Natural killer cell (primary cell): ENCODE results near the gene SAMD11. TPM values are rescaled to one million over a fixed set of nuclear protein-coding genes. Genes with fewer than 3 reads are reported as not detected.

ENCODE experiments used
- ATAC-seq, 3 donors: fragments of 150-1000 bp in 2 of 3; fragments of 200-7000 bp in 1 of 3; cut with Tn5 transposase; 1 replicate in 1 of 3; 2 replicates in 2 of 3; pipeline ENCODE4 v1.10.0; 2021; ENCODE audit warnings: mild to moderate bottlenecking in 2 of 3, moderate library complexity in 2 of 3
- DNase-seq, 2 donors: peaks; one replicate each; pipeline versions ENCODE4 v3.0.0 to v3.0.0-alpha.2; 2013 to 2021; ENCODE audit warnings: mixed read lengths in 1 of 2
- H3K27ac ChIP-seq: one replicate; pipeline ENCODE4 v1.5.1; 2013; ENCODE audit warnings: mild to moderate bottlenecking, low read length
- H3K27me3 ChIP-seq: one replicate; pipeline ENCODE4 v1.6.1; 2013; ENCODE audit warnings: low read length; ENCODE audit not compliant: control insufficient read depth, insufficient read depth
- H3K36me3 ChIP-seq: one replicate; pipeline ENCODE4 v1.6.1; 2013; ENCODE audit warnings: low read length; ENCODE audit not compliant: control insufficient read depth, insufficient read depth
- H3K4me1 ChIP-seq: one replicate; pipeline ENCODE4 v1.6.1; 2013; ENCODE audit warnings: low read length; ENCODE audit not compliant: control insufficient read depth, insufficient read depth
- H3K4me3 ChIP-seq: one replicate; pipeline ENCODE4 v1.5.1; 2013; ENCODE audit warnings: low read length
- H3K9me3 ChIP-seq: one replicate; pipeline ENCODE4 v1.6.1; 2013; ENCODE audit warnings: low read length; ENCODE audit not compliant: control insufficient read depth, insufficient read depth
- H3K27ac Mint-ChIP-seq, 2 donors: one replicate each; pipeline ENCODE4 v1.8.0; 2022; ENCODE audit warnings: mild to moderate bottlenecking in 2 of 2, mixed read lengths in 2 of 2, moderate library complexity in 1 of 2
- H3K27me3 Mint-ChIP-seq, 2 donors: one replicate each; pipeline ENCODE4 v1.8.0; 2022; ENCODE audit warnings: low read depth in 2 of 2, mixed read lengths in 2 of 2
- H3K36me3 Mint-ChIP-seq: one replicate; pipeline ENCODE4 v1.8.0; 2022; ENCODE audit warnings: mixed read lengths
- H3K4me1 Mint-ChIP-seq, 2 donors: one replicate each; pipeline ENCODE4 v1.8.0; 2022; ENCODE audit warnings: mixed read lengths in 2 of 2
- H3K4me3 Mint-ChIP-seq: one replicate; pipeline ENCODE4 v1.8.0; 2022; ENCODE audit warnings: mild to moderate bottlenecking, moderate library complexity, mixed read lengths
- H3K9me3 Mint-ChIP-seq, 2 donors: one replicate each; pipeline ENCODE4 v1.8.0; 2022; ENCODE audit warnings: mixed read lengths in 2 of 2
- CTCF ChIP-seq: fragments of 200-600 bp; IDR thresholded peaks from one replicate; pipeline ENCODE4 v1.8.0; 2022; ENCODE audit warnings: antibody characterized with exemption
- WGBS: methylation state at CpG from one replicate; pipeline ENCODE4 v1.1.7; 2013; ENCODE audit warnings: missing lambda C conversion rate; ENCODE audit not compliant: insufficient coverage; 5-methylcytosine and 5-hydroxymethylcytosine counted together
- intact Hi-C: fragments of 100-400 bp; cut with micrococcal nuclease; formaldehyde crosslinking; loops from one replicate; pipeline ENCODE4 v1.14.2; 2022
- total RNA-seq, 4 donors: library from RNA; stranded (reverse); fragments of 120-200 nt in 1 of 4; gene quantifications; one replicate each; pipeline versions ENCODE4 v1.2.3 to v1.2.4, GENCODE V29; 2013 to 2022

Gene SAMD11
- total RNA-seq, 3 donors from 2014 or later (not counting 1 experiment from before 2014, with no cell fraction given): not detected

GRCh38 chr1:931380-932172 is 7.9 kb downstream of the SAMD11 start:
- peaks cover 14 to 23% of the 10 kb centered on the region in 2 donors for H3K27me3 Mint-ChIP-seq
- H3K36me3 Mint-ChIP-seq: no peaks in the 10 kb centered on the region
- H3K36me3 ChIP-seq: no peaks in the 10 kb centered on the region
- H3K9me3 ChIP-seq: no peaks in the 10 kb centered on the region
- H3K27ac ChIP-seq: no peak overlapping the region
- no peaks in the 10 kb centered on the region for H3K9me3 Mint-ChIP-seq
- whole genome bisulfite sequencing: 44% methylated on average over 15 of the region's 15 CpGs
- ATAC-seq (no peak), DNase-seq (no peak)
- H3K4me3 ChIP-seq: no peak overlapping the region
- TF ChIP-seq CTCF: no peak
- no peak overlapping the region for H3K27ac Mint-ChIP-seq
- peaks cover 6 to 9% of the 10 kb centered on the region in 2 donors for H3K4me1 Mint-ChIP-seq
- H3K4me3 Mint-ChIP-seq: no peak overlapping the region
- intact Hi-C loops: no loop called here
- peaks cover 7% of the 10 kb centered on the region for H3K27me3 ChIP-seq
- H3K4me1 ChIP-seq: peaks cover 6% of the 10 kb centered on the region

- H3K4me1 Mint-ChIP-seq: peaks cover 6 to 9% of the 10 kb centered on the region in 2 donors
- no peak for DNase-seq
- H3K4me1 ChIP-seq: peaks cover 6% of the 10 kb centered on the region
- peaks cover 3% of the 10 kb centered on the region for H3K27me3 ChIP-seq
- H3K36me3 Mint-ChIP-seq: no peaks in the 10 kb centered on the region
- ATAC-seq: no peak
- H3K9me3 ChIP-seq: no peaks in the 10 kb centered on the region
- H3K27ac ChIP-seq: no peak overlapping the region
- peaks cover 8 to 25% of the 10 kb centered on the region in 2 donors for H3K27me3 Mint-ChIP-seq
- H3K36me3 ChIP-seq: no peaks in the 10 kb centered on the region
- no peak overlapping the region for H3K4me3 ChIP-seq
- no peak overlapping the region for H3K27ac Mint-ChIP-seq
- no peak overlapping the region for H3K4me3 Mint-ChIP-seq
- intact Hi-C loops: no loop called here
- H3K9me3 Mint-ChIP-seq: no peaks in the 10 kb centered on the region
- no peak for TF ChIP-seq CTCF
- WGBS: 86% methylated on average over 16 of the region's 16 CpGs
Observed at GRCh38 chr1:932173-932510, 8.4 kb downstream of the SAMD11 start.

- Histone ChIP-seq H3K4me1 (peaks cover 6% of the 10 kb centered on the region), H3K36me3 (no peaks in the 10 kb centered on the region), H3K4me3 (no peak overlapping the region), H3K9me3 (no peaks in the 10 kb centered on the region), H3K27me3 (peaks cover 3% of the 10 kb centered on the region), H3K27ac (no peak overlapping the region)
- ATAC-seq (no peak), DNase-seq (no peak)
- WGBS: 85% methylated on average over 25 of the region's 25 CpGs
- H3K4me1 Mint-ChIP-seq: peaks cover 6 to 9% of the 10 kb centered on the region in 2 donors
- no peak overlapping the region for H3K4me3 Mint-ChIP-seq
- peaks cover 6 to 22% of the 10 kb centered on the region in 2 donors for H3K27me3 Mint-ChIP-seq
- H3K27ac Mint-ChIP-seq: no peak overlapping the region
- no peaks in the 10 kb centered on the region for H3K9me3 Mint-ChIP-seq
- intact Hi-C loops: no loop called here
- no peaks in the 10 kb centered on the region for H3K36me3 Mint-ChIP-seq
- TF ChIP-seq CTCF: no peak
Observed at GRCh38 chr1:932776-933602, 9.3 kb downstream of the SAMD11 start.
